Thymus (tissue), 11 donors: ENCODE measurements around the gene SARDH. TPM values are rescaled to one million over a fixed set of nuclear protein-coding genes. Genes with fewer than 3 reads are reported as not detected.
A peak's percentile ranks its signal among the peaks of the same experiment; 100 is the strongest.
"Not testable (repeated sequence)": the region's sequence is repeated elsewhere in the genome, so short reads cannot be mapped to it uniquely, and the experiment has no call there.

ENCODE experiments used
- DNase-seq, 9 donors: peaks; one replicate each; pipeline ENCODE4 v3.0.0-alpha.2; 2013; ENCODE audit warnings: low spot score in 9 of 9, low read depth in 6 of 9, missing footprints in 1 of 9
- H3K27ac ChIP-seq, 2 donors: one replicate each; pipeline ENCODE4 v1.5.1; 2013; ENCODE audit warnings: control low read depth in 1 of 2, low read depth in 1 of 2, low read length in 1 of 2, mild to moderate bottlenecking in 1 of 2, moderate library complexity in 1 of 2
- H3K27me3 ChIP-seq, 2 donors: one replicate each; pipeline ENCODE4 v1.5.1; 2013; ENCODE audit warnings: low read length in 1 of 2; ENCODE audit not compliant: control insufficient read depth in 2 of 2, insufficient read depth in 1 of 2
- H3K36me3 ChIP-seq, 2 donors: one replicate each; pipeline ENCODE4 v1.5.1; 2013; ENCODE audit warnings: low read length in 1 of 2, mild to moderate bottlenecking in 1 of 2, moderate library complexity in 1 of 2; ENCODE audit not compliant: control insufficient read depth in 2 of 2, insufficient read depth in 2 of 2
- H3K4me1 ChIP-seq, 2 donors: one replicate each; pipeline ENCODE4 v1.5.1; 2013; ENCODE audit warnings: low read length in 2 of 2; ENCODE audit not compliant: control insufficient read depth in 2 of 2, insufficient read depth in 2 of 2
- H3K4me3 ChIP-seq, 2 donors: one replicate each; pipeline ENCODE4 v1.5.1; 2013; ENCODE audit warnings: low read length in 2 of 2, control low read depth in 1 of 2, mild to moderate bottlenecking in 1 of 2
- H3K9me3 ChIP-seq, 2 donors: one replicate each; pipeline ENCODE4 v1.5.1; 2013; ENCODE audit warnings: low read length in 1 of 2, mild to moderate bottlenecking in 1 of 2; ENCODE audit not compliant: control insufficient read depth in 2 of 2, insufficient read depth in 1 of 2
- WGBS: extraction: QIAGEN DNeasy Blood & Tissue Kit; methylation state at CpG from one replicate; pipeline ENCODE4 v1.1.7; 2013; 5-methylcytosine and 5-hydroxymethylcytosine counted together
- polyA plus RNA-seq: library from polyadenylated mRNA; stranded (reverse); fragments of 200-250 nt; gene quantifications from one replicate; pipeline ENCODE4 v1.2.3, GENCODE V29; 2013
- total RNA-seq: library from RNA; stranded (reverse); fragments of 120-200 nt; gene quantifications from one replicate; pipeline ENCODE4 v1.2.4, GENCODE V29; 2013
- donor health status: healthy.

The SARDH gene
- total and polyA plus RNA-seq, 2 donors = 5.4 to 13.1 TPM

DNA sequence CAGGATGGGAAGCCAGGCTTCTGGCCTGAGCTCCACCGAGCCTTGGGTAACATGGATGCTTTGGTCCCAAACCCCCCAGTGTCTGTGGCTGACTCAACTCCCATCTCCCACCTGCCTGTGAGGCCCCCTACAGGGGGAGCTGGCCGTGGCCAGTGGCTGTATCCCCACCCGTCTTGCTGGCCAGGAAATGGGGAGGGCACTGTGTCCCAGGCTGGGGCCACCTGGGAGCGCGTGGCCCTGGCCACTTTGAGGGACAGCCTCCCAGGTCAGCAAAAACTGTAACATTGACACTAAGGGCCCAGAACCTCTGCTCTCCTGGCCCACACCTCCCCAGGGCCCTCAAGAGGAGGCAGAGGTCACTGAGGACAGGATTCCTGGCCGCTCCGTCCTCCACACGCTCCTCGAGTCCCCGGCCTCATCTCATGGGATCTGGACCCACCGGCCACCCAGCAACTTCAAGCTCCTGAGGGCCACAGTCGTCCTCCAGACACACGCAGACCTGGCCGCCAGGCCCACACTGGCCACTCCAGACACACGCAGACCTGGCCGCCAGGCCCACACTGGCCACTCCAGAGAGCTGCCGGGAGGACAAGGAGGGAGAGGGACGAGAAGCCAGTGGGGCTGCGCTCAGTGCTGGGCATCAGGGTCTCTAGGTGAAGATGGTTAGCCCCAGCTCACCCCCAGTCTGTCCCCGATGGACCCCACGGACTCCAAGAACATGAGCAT is 57.7 kb downstream of the SARDH start:
- Histone ChIP-seq H3K4me3 (no peak overlapping the region), H3K27ac (no peak overlapping the region), H3K9me3 (no peaks in the 10 kb centered on the region), H3K36me3 (peaks cover 0 to 3% of the 10 kb centered on the region in 2 donors), H3K4me1 (peaks cover 10 to 61% of the 10 kb centered on the region in 2 donors), H3K27me3 (peaks cover 0 to 2% of the 10 kb centered on the region in 2 donors)
- no peak for DNase-seq
- WGBS = 90% methylated on average over 21 of the region's 21 CpGs

DNA sequence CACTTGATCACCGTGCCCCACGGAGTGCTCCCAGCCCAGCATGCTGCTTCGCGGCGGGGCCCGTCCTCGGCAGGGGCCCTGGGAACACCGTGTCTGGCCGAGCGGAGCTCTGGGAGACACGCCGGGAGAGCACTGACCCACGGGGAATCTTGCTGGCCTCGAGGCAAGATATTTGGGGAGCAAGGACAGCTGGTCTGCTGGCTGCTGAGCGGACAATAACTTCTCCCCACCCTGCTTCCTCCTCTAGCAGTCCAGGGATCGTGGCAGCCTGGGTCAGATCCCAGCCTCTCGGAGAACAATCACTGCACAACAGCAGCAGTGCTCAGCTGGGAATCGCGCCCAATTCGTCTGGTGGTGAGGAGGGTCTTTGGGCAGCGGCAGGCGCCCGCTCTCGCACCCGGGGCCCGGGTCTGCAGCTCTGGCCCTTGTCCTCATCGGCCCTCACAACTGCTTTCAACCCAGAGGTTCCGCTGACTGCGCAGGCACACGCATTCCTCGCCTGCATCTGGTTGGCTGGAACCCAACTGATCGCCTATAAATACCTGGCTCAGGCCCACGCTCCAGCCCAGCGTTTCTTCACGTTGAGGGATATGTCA is 58.6 kb downstream of the SARDH start:
- H3K27me3 ChIP-seq = peaks cover 0 to 2% of the 10 kb centered on the region in 2 donors
- no peak overlapping the region for H3K27ac ChIP-seq
- peaks cover 0 to 3% of the 10 kb centered on the region in 2 donors for H3K9me3 ChIP-seq
- H3K4me1 ChIP-seq = peaks cover 10 to 60% of the 10 kb centered on the region in 2 donors
- peaks cover 0 to 3% of the 10 kb centered on the region in 2 donors for H3K36me3 ChIP-seq
- H3K4me3 ChIP-seq = no peak overlapping the region
- DNase-seq = no peak
- WGBS = 95% methylated on average over 35 of the region's 35 CpGs

DNA sequence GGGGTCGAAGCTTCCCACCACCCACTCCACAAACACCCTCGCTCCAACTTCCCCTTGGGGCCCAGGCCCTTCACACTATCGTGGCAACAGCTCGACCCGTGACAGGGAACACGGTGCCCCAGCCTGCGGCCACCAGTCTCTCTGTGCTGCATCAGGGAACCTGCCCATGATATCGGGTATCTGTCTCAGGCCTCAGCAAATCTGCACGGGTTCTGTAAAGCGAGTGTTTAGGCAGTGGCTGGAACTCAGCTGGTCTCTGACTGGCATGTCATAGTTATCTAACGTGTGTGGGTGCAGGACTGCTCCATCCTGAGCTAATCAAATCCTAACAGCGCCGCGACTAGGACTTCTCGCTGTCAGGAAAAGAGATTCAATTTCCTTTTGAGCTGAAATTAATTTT is 59.1 kb downstream of the SARDH start:
- 84% methylated on average over 15 of the region's 15 CpGs for WGBS
- peaks cover 10 to 58% of the 10 kb centered on the region in 2 donors for H3K4me1 ChIP-seq
- peaks cover 0 to 3% of the 10 kb centered on the region in 2 donors for H3K36me3 ChIP-seq
- H3K27me3 ChIP-seq = peaks cover 0 to 2% of the 10 kb centered on the region in 2 donors
- no peak overlapping the region for H3K27ac ChIP-seq
- H3K9me3 ChIP-seq = peaks cover 0 to 3% of the 10 kb centered on the region in 2 donors
- H3K4me3 ChIP-seq = no peak overlapping the region
- no peak for DNase-seq

DNA sequence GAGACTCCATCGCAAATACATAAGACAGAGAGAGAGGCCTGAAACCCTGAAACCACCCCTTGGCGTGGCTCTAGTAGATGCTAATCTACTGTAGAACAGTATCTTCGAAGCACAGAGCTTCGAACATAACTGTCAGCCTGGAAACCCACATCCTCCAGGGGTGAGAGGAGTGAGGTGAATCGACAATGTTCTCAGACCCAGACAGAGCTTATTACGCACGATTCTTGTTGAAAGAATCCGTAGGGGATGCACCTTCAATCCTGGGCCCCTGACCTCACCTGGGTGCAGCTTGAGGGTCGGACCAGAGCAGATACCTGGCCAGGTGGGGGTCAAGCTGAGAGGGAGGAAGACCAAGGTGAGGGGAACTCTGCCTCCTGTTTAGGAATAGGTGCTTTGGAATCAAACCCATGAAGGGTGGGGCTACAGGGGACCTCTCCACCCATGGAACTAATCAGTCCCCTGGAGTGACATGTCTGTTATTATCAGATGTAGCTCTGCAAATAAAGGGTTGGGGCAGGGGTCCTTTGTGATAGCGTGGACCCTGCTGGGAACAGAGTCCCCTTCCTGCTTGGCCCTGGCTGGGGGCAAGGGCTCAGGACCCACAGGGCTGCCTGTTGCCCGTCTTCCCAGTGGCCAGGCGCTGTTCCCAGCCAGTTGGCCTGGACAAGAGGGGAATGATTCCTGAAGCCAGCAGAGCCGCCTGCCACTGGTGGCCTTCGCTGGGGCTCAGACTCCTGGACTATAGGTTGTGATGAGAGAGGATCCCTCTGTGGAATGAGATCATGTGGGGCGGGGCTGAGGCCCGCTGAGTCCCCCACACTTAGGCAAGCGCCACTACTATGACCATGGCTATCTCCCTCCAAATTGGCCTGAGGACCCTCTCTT is 60.8 kb downstream of the SARDH start:
- H3K36me3 ChIP-seq = peaks cover 0 to 3% of the 10 kb centered on the region in 2 donors
- H3K27me3 ChIP-seq = peaks cover 0 to 2% of the 10 kb centered on the region in 2 donors
- 64% methylated on average over 17 of the region's 17 CpGs for WGBS
- peak in 6 of 9 donors; percentile 57 to 91 (median 68) for DNase-seq
- H3K27ac ChIP-seq = peak overlapping the region; percentile 83 to 94
- peaks cover 7 to 46% of the 10 kb centered on the region in 2 donors for H3K4me1 ChIP-seq
- H3K9me3 ChIP-seq = peaks cover 0 to 3% of the 10 kb centered on the region in 2 donors
- H3K4me3 ChIP-seq = no peak overlapping the region

DNA sequence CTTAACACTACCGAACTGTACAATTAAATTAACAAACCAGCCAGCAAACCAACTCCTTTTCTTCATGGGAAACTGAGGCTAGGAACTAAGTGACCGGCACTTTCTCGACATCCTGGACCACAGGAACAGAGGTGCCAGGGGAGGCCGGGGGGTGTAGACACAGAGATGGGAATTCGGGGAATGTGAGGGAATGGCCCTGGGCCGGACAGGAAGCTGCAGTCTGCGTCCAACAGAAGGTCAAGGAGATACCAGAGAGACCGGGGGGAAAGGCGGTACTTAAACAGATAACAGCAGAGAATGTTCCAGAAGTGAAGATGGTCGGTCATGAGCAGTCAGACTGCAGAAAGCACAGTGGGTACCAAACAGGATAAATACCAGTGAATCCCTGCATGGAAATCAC is 61.7 kb downstream of the SARDH start:
- no peak overlapping the region for H3K4me3 ChIP-seq
- H3K27me3 ChIP-seq = peaks cover 0 to 2% of the 10 kb centered on the region in 2 donors

DNA sequence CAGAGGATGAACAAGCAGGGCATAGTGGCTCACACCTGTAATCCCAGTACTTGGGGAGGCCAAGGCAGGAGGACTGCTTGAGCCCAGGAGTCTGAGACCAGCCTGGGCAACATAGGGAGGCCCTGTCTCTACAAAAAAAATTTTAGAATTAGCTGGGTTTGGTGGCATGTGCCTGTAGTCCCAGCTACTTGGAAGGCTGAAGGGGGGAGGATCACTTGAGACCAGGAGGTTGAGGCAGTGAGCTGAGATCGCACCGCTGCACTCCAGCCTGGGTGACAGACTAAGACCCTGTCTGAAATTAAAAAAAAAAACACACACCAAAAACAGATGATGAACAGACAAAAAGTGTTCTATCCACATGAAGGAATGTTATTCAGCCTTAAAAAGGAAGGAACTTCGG is 62.4 kb downstream of the SARDH start:
- not testable (repeated sequence) for H3K27me3 ChIP-seq, DNase-seq, H3K27ac ChIP-seq, H3K4me3 ChIP-seq, H3K9me3 ChIP-seq, H3K36me3 ChIP-seq
- H3K4me1 ChIP-seq = peaks cover 5 to 41% of the 10 kb centered on the region in 2 donors
- WGBS = 99% methylated on average over 3 of the region's 3 CpGs

More for the DNA sequence above, 61.7 kb downstream of the SARDH start:
- WGBS = 90% methylated on average over 10 of the region's 10 CpGs
- Histone ChIP-seq H3K36me3 (peaks cover 0 to 3% of the 10 kb centered on the region in 2 donors), H3K9me3 (peaks cover 0 to 6% of the 10 kb centered on the region in 2 donors), H3K4me1 (peaks cover 7 to 41% of the 10 kb centered on the region in 2 donors), H3K27ac (peak overlapping the region; percentile 48 to 83)
- no peak for DNase-seq

DNA sequence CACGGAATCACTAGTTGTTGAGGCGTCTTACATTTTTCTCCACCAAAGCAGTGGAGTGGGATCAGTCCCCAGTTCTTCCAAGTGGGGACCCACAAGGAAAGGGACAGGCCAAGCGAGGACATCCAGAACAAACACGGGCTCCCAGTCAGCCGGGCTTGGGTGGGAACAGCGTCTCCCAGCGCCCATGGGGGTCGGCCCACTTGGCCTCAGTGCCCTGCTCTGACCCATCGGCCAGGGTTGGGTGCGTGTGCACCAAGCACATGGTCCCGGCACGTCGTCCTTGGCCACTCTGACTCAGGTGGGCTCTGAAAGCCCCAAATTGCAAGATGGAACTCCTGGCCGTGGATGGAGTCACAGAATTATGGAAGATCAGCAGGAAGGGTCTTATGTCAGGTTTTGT is 64.1 kb downstream of the SARDH start:
- Histone ChIP-seq H3K27me3 (no peaks in the 10 kb centered on the region), H3K4me1 (peaks cover 4 to 34% of the 10 kb centered on the region in 2 donors), H3K27ac (no peak overlapping the region), H3K36me3 (peaks cover 2 to 4% of the 10 kb centered on the region in 2 donors), H3K9me3 (peaks cover 0 to 6% of the 10 kb centered on the region in 2 donors), H3K4me3 (no peak overlapping the region)
- no peak for DNase-seq
- 98% methylated on average over 14 of the region's 14 CpGs for WGBS

DNA sequence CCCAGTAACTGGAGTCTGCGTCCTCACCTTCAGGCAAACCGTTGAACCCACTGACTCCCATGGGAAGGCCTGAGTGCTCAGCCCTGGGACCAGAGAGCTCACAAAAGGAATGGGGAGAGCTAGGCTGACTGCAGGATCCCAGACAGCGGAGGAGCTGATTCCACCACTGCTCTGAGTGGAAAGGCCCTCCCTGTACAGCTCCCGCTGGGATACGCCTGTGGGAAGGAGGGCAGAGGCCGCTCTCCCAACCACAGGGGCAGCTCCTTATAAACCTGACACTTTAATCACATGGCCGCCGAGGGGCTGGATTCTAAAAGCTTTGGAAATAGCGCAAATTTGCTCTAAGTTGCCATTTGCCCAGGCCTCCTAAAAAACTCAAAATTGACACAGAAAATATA is 64.9 kb downstream of the SARDH start:
- no peak for DNase-seq
- H3K9me3 ChIP-seq = peaks cover 0 to 6% of the 10 kb centered on the region in 2 donors
- 95% methylated on average over 9 of the region's 9 CpGs for WGBS
- H3K4me1 ChIP-seq = peaks cover 4 to 28% of the 10 kb centered on the region in 2 donors
- H3K36me3 ChIP-seq = peaks cover 0 to 4% of the 10 kb centered on the region in 2 donors
- H3K4me3 ChIP-seq = no peak overlapping the region
- H3K27ac ChIP-seq = no peak overlapping the region
- no peaks in the 10 kb centered on the region for H3K27me3 ChIP-seq
